Measurements from ENCODE around the gene DNAJB7. TPM values are rescaled to one million over a fixed set of nuclear protein-coding genes. Genes with fewer than 3 reads are reported as not detected.

DNAJB7 gene
- total and polyA plus RNA-seq, 2 of the 13 experiments (the other 11 are each of a cell fraction or from before 2014, with no cell fraction given), result not detected

- TF ChIP-seq ZNF407 (CRISPR knock-in tag; IDR thresholded peaks at IDR 0.05; ENCODE audit: not compliant biosample characterization) (peak; percentile 47), TEF (CRISPR knock-in tag; IDR thresholded peaks at IDR 0.05) (no peak), MXD4 (CRISPR knock-in tag; IDR thresholded peaks at IDR 0.05) (peak; percentile 46; the same call in 1 of the 2 replicates), ZNF350 (CRISPR knock-in tag; IDR thresholded peaks at IDR 0.05; ENCODE audit: borderline replicate concordance, low read depth) (peak; percentile 66; the same call in 1 of the 2 replicates), RBAK (CRISPR knock-in tag; IDR thresholded peaks at IDR 0.05) (no peak), ATM (IDR thresholded peaks at IDR 0.05; ENCODE audit: borderline replicate concordance) (no peak), RELA (CRISPR knock-in tag; IDR thresholded peaks at IDR 0.05) (no peak), IRF2 (CRISPR knock-in tag; IDR thresholded peaks at IDR 0.05) (no peak), ZBTB8A (CRISPR knock-in tag; IDR thresholded peaks at IDR 0.05; ENCODE audit: borderline replicate concordance, low read depth) (no peak), TMF1 (CRISPR knock-in tag; IDR thresholded peaks at IDR 0.05; ENCODE audit: low read depth) (no peak), HMGA1 (CRISPR knock-in tag; conservative IDR thresholded peaks at IDR 0.05) (no peak)
- TF ChIP-seq, protein P1, sequence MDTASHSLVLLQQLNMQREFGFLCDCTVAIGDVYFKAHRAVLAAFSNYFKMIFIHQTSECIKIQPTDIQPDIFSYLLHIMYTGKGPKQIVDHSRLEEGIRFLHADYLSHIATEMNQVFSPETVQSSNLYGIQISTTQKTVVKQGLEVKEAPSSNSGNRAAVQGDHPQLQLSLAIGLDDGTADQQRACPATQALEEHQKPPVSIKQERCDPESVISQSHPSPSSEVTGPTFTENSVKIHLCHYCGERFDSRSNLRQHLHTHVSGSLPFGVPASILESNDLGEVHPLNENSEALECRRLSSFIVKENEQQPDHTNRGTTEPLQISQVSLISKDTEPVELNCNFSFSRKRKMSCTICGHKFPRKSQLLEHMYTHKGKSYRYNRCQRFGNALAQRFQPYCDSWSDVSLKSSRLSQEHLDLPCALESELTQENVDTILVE (CRISPR knock-in tag; IDR thresholded peaks at IDR 0.05), result no peak
- TF ChIP-seq, protein P2, sequence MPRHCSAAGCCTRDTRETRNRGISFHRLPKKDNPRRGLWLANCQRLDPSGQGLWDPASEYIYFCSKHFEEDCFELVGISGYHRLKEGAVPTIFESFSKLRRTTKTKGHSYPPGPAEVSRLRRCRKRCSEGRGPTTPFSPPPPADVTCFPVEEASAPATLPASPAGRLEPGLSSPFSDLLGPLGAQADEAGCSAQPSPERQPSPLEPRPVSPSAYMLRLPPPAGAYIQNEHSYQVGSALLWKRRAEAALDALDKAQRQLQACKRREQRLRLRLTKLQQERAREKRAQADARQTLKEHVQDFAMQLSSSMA (CRISPR knock-in tag; IDR thresholded peaks at IDR 0.05), result peak; percentile 74
- TF ChIP-seq, protein P3, sequence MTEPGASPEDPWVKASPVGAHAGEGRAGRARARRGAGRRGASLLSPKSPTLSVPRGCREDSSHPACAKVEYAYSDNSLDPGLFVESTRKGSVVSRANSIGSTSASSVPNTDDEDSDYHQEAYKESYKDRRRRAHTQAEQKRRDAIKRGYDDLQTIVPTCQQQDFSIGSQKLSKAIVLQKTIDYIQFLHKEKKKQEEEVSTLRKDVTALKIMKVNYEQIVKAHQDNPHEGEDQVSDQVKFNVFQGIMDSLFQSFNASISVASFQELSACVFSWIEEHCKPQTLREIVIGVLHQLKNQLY (CRISPR knock-in tag; IDR thresholded peaks at IDR 0.05), result no peak
Measured at GRCh38 chr22:40818747-40819598, 42.9 kb downstream of the DNAJB7 start, which contains the start of gene SLC25A17 (continued).

Data from HepG2 (cell line).